ENCODE results near the gene BARD1. TPM values are rescaled to one million over a fixed set of nuclear protein-coding genes. Genes with fewer than 3 reads are reported as not detected.
"Not testable (repeated sequence)": the region's sequence is repeated elsewhere in the genome, so short reads cannot be mapped to it uniquely, and the experiment has no call there.

Gene BARD1
- total and polyA plus RNA-seq, 10 donors, result 2.4 to 18.0 (median 13.9) TPM

DNA sequence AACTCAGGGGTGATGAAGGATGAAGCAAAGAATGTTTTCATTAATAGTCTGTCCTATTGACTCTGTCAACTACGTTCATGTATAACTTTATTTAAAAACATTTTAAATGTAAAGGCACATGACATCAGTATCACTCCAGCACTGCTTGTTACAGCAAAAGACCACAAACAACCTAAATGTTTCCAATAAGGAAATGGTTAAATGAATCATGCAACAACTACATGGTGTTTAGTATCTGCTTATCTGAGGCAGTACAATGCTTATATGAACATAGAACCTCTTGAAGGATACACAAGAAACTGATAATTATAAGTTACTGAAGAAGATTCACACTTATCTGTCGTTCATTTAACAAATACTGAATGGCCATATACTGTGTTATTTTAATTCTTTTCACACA, 8.4 kb downstream of the BARD1 start:
- no peak for TF ChIP-seq CTCF (IDR thresholded peaks at IDR 0.05 in 8 of 11, conservative IDR thresholded peaks at IDR 0.05 in 3 of 11)
- TF ChIP-seq POLR2AphosphoS5 (IDR thresholded peaks at IDR 0.05), result no peak
- no peak for TF ChIP-seq POLR2A (IDR thresholded peaks at IDR 0.05)
- WGBS, 5 donors, result 84 to 94% (median 85%) methylated on average over 2 of the region's 2 CpGs
- H3K27me3 ChIP-seq (replicated peaks in 1 of 7), result no peaks in the 10 kb centered on the region
- DNase-seq, result no peak
- H3K4me1 ChIP-seq, result peaks cover 0 to 28% (median 3%) of the 10 kb centered on the region in 6 donors
- peaks cover 0 to 5% (median 0%) of the 10 kb centered on the region in 6 donors for H3K36me3 ChIP-seq
- no peak overlapping the region for H3K27ac ChIP-seq
- H3K9me3 ChIP-seq, result no peaks in the 10 kb centered on the region
- H3K4me3 ChIP-seq, result no peak overlapping the region
- intact Hi-C loops (cut with DNase I; ENCODE audit: low total_unique reads), result no loop called here

DNA sequence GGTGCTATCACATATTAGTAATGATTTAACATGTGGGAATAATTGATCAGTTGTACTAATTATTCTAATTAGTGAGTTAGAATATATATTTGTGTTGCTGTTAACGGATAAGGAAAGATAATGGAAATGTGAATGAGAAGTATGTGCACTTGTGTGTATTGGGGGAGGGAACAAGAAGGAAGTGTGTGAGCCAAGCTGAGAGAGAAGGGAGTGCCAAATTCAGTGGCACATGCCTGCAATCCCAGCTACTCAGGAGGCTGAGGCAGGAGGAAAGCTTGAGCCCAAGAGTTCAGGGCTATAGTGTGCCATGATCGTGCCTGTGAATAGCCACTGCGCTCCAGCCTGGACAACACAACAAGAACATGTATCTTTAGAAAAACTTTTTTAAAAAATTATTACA, 9.3 kb downstream of the BARD1 start:
- Histone ChIP-seq H3K36me3 (peaks cover 0 to 13% (median 3%) of the 10 kb centered on the region in 6 donors), H3K27me3 (replicated peaks in 1 of 7) (no peaks in the 10 kb centered on the region), H3K9me3 (no peaks in the 10 kb centered on the region), H3K27ac (peak overlapping the region in 2 of 8 donors; percentile 24 to 32), H3K4me3 (no peak overlapping the region), H3K4me1 (peaks cover 0 to 20% (median 0%) of the 10 kb centered on the region in 6 donors)
- no peak for DNase-seq
- no peak for TF ChIP-seq CTCF (IDR thresholded peaks at IDR 0.05 in 8 of 11, conservative IDR thresholded peaks at IDR 0.05 in 3 of 11)
- no peak for TF ChIP-seq POLR2AphosphoS5 (IDR thresholded peaks at IDR 0.05)
- no peak for TF ChIP-seq POLR2A (IDR thresholded peaks at IDR 0.05)
- 76 to 88% (median 83%) methylated on average over 3 of the region's 3 CpGs for WGBS, 5 donors
- intact Hi-C loops (cut with DNase I; ENCODE audit: low total_unique reads), result no loop called here

GRCh38 chr2:214796911-214797310, 12.6 kb downstream of the BARD1 start:
- Histone ChIP-seq H3K36me3 (peaks cover 0 to 39% (median 5%) of the 10 kb centered on the region in 6 donors), H3K27me3 (replicated peaks in 1 of 7) (no peaks in the 10 kb centered on the region), H3K4me3 (no peak overlapping the region), H3K4me1 (peaks cover 0 to 15% (median 0%) of the 10 kb centered on the region in 6 donors), H3K27ac (no peak overlapping the region), H3K9me3 (no peaks in the 10 kb centered on the region)
- intact Hi-C loops (cut with DNase I; ENCODE audit: low total_unique reads), result no loop called here
- TF ChIP-seq POLR2A (IDR thresholded peaks at IDR 0.05), result no peak
- TF ChIP-seq CTCF (IDR thresholded peaks at IDR 0.05 in 8 of 11, conservative IDR thresholded peaks at IDR 0.05 in 3 of 11), result no peak
- TF ChIP-seq POLR2AphosphoS5 (IDR thresholded peaks at IDR 0.05), result no peak
- WGBS, 5 donors, result 82 to 90% (median 87%) methylated on average over 1 of the region's 1 CpG
- DNase-seq, result no peak

DNA sequence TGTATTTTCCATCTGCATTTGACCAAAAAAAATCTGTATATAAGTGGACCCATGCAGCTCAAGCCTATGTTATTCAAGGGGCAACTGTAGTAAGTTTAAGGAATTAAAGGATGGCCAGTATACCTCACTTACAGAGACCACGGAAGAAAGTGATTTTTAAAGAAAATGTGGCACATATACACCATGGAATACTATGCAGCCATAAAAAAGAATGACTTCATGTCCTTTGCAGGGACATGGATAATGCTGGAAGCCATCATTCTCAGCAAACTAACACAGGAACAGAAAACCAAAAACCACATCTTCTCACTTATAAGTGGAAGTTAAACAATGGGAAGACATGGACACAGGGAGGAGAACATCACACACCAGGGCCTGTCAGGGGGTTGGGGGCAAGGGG, 26.3 kb downstream of the BARD1 start:
- intact Hi-C loops (cut with DNase I; ENCODE audit: low total_unique reads); H3K27me3 ChIP-seq (replicated peaks in 1 of 7); DNase-seq; H3K4me3 ChIP-seq; H3K27ac ChIP-seq; H3K4me1 ChIP-seq: not testable (repeated sequence)
- WGBS, 5 donors, result 95 to 98% (median 96%) methylated on average over 1 of the region's 1 CpG
- Histone ChIP-seq H3K9me3 (peaks cover 0 to 27% (median 13%) of the 10 kb centered on the region in 8 donors), H3K36me3 (peaks cover 0 to 63% (median 19%) of the 10 kb centered on the region in 6 donors)

GRCh38 chr2:214782671-214783070, 26.8 kb downstream of the BARD1 start:
- peaks cover 0 to 67% (median 19%) of the 10 kb centered on the region in 6 donors for H3K36me3 ChIP-seq
- no peaks in the 10 kb centered on the region for H3K27me3 ChIP-seq (replicated peaks in 1 of 7)
- H3K4me1 ChIP-seq, result no peaks in the 10 kb centered on the region
- H3K9me3 ChIP-seq, result peaks cover 0 to 27% (median 13%) of the 10 kb centered on the region in 8 donors
- TF ChIP-seq POLR2A (IDR thresholded peaks at IDR 0.05) (no peak), CTCF (IDR thresholded peaks at IDR 0.05 in 8 of 11, conservative IDR thresholded peaks at IDR 0.05 in 3 of 11) (no peak), POLR2AphosphoS5 (IDR thresholded peaks at IDR 0.05) (no peak)
- no peak for DNase-seq
- intact Hi-C loops (cut with DNase I; ENCODE audit: low total_unique reads), result no loop called here
- no peak overlapping the region for H3K27ac ChIP-seq
- H3K4me3 ChIP-seq, result no peak overlapping the region
- WGBS, 5 donors, result 96 to 100% (median 98%) methylated on average over 1 of the region's 1 CpG
